Fibroblast of lung (primary cell): ENCODE measurements around the gene C10orf67. TPM values are rescaled to one million over a fixed set of nuclear protein-coding genes. Genes with fewer than 3 reads are reported as not detected.

Experiments used
- DNase-seq, 2 donors: peaks; one replicate each; pipeline versions ENCODE4 v3.0.0 to v3.0.0-alpha.2; 2010; ENCODE audit warnings: low read depth in 2 of 2
- H2AFZ ChIP-seq: 2 replicates; pipeline ENCODE4 v1.5.1; 2012; ENCODE audit warnings: low read length, control low read depth, inconsistent platforms
- H3K27ac ChIP-seq: 2 replicates; pipeline ENCODE4 v1.5.1; 2011; ENCODE audit warnings: low read length, control low read depth; ENCODE audit not compliant: insufficient read depth
- H3K27me3 ChIP-seq: 2 replicates; pipeline ENCODE4 v1.5.1; 2011; ENCODE audit warnings: mild to moderate bottlenecking, low read length; ENCODE audit not compliant: control insufficient read depth, insufficient read depth
- H3K36me3 ChIP-seq: 2 replicates; pipeline ENCODE4 v1.5.1; 2011; ENCODE audit warnings: low read length; ENCODE audit not compliant: control insufficient read depth, insufficient read depth
- H3K4me1 ChIP-seq: 2 replicates; pipeline ENCODE4 v1.5.1; 2011; ENCODE audit warnings: low read length; ENCODE audit not compliant: control insufficient read depth, insufficient read depth; ENCODE audit errors: extremely low read depth
- H3K4me2 ChIP-seq: 2 replicates; pipeline ENCODE4 v1.5.1; 2011; ENCODE audit warnings: low read length, control low read depth; ENCODE audit not compliant: insufficient read depth; ENCODE audit errors: extremely low read depth
- H3K4me3 ChIP-seq, 4 experiments: fragments of 200-600 bp in 1 of 4; sonication (generic) in 1 of 4; replicated peaks in 1 of 4; 2 replicates each; pipeline ENCODE4 v1.5.1; 2011 to 2016; ENCODE audit warnings: low read length in 4 of 4, low read depth in 3 of 4, mild to moderate bottlenecking in 3 of 4, control low read depth in 2 of 4, inconsistent platforms in 1 of 4, mixed read lengths in 1 of 4; ENCODE audit not compliant: insufficient read depth in 1 of 4; ENCODE audit errors: control extremely low read depth in 1 of 4
- H3K79me2 ChIP-seq: 2 replicates; pipeline ENCODE4 v1.5.1; 2012; ENCODE audit warnings: mild to moderate bottlenecking, low read length, inconsistent platforms; ENCODE audit not compliant: control insufficient read depth, insufficient read depth
- H3K9ac ChIP-seq: 2 replicates; pipeline ENCODE4 v1.5.1; 2011; ENCODE audit warnings: mild to moderate bottlenecking, low read length, control low read depth; ENCODE audit not compliant: insufficient read depth
- H3K9me3 ChIP-seq: 2 replicates; pipeline ENCODE4 v1.5.1; 2012; ENCODE audit warnings: low read depth, low read length; ENCODE audit not compliant: control insufficient read depth, insufficient read depth
- H4K20me1 ChIP-seq: 2 replicates; pipeline ENCODE4 v1.5.1; 2011; ENCODE audit warnings: low read length; ENCODE audit not compliant: control insufficient read depth, insufficient read depth; ENCODE audit errors: extremely low read depth
- CTCF ChIP-seq, 2 donors: IDR thresholded peaks in 1 of 2; conservative IDR thresholded peaks in 1 of 2; 1 replicate in 1 of 2; 2 replicates in 1 of 2; pipeline ENCODE4 v1.5.1; 2011 to 2012; ENCODE audit warnings: low read length in 2 of 2, control low read depth in 1 of 2, inconsistent platforms in 1 of 2, low read depth in 1 of 2, mild to moderate bottlenecking in 1 of 2
- EZH2 ChIP-seq: IDR thresholded peaks from 2 replicates; pipeline ENCODE4 v1.5.1; 2012; ENCODE audit warnings: low read length, control low read depth, mild to moderate bottlenecking; ENCODE audit errors: missing control alignments
- polyA plus RNA-seq, 2 donors: library from polyadenylated mRNA; depleted of rRNA in 1 of 2; stranded (reverse) in 1 of 2; unstranded in 1 of 2; fragments of >200 nt; gene quantifications; 2 replicates each; pipeline ENCODE4 v1.2.1, GENCODE V29; 2011 to 2012; ENCODE audit warnings: missing spikeins in 1 of 2
- total RNA-seq: library from RNA; depleted of rRNA; stranded (reverse); fragments of >200 nt; gene quantifications from 2 replicates; pipeline ENCODE4 v1.2.1, GENCODE V29; 2014

C10orf67 gene
- total and polyA plus RNA-seq, 2 donors (not counting 1 experiment from before 2014, with no cell fraction given): under 0.01 to 0.16 TPM

- peaks cover 2% of the 10 kb centered on the region for H3K4me1 ChIP-seq
- H3K27me3 ChIP-seq: no peaks in the 10 kb centered on the region
- no peaks in the 10 kb centered on the region for H3K9me3 ChIP-seq
- H4K20me1 ChIP-seq: no peaks in the 10 kb centered on the region
- no peaks in the 10 kb centered on the region for H3K36me3 ChIP-seq
- H3K79me2 ChIP-seq: no peaks in the 10 kb centered on the region
- peak; percentile 47 to 60 for DNase-seq
- H3K4me2 ChIP-seq: peak overlapping the region; percentile 23
- TF ChIP-seq CTCF (conservative IDR thresholded peaks at IDR 0.05 in 1 of 2, IDR thresholded peaks at IDR 0.05 in 1 of 2; ENCODE audit: low read depth in 1 of 2, low read length in 2 of 2) (peak in 1 of 2 donors; percentile 42), EZH2 (no peak)
- H3K27ac ChIP-seq: no peak overlapping the region
- H2AFZ ChIP-seq: no peak overlapping the region
- H3K4me3 ChIP-seq: peak overlapping the region in 1 of 4 experiments; percentile 12
- H3K9ac ChIP-seq: no peak overlapping the region
Measured at GRCh38 chr10:23157691-23158369, 186.8 kb downstream of the C10orf67 start.

DNA sequence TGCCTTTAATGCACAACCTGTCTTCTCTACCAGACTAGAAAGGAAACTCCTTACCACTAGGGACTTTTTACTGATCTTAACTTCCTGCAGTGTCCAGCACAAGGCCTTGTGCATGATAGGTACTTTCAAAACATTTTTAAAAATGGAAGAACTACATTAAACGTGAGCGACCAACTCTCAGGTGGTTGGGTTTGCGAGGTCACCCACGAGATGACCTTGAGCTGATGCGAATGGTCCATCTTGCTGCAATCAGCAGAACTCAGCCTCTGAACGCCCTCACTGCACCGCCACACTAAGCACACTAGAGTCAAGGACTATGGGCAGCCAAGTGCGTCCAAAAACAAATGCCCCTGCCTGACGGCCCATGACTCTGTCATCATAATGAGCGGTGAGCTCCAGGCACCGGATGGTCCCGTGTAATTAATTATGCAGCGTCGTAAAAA is 187.3 kb downstream of the C10orf67 start:
- DNase-seq: no peak
- Histone ChIP-seq H4K20me1 (no peaks in the 10 kb centered on the region), H3K79me2 (no peaks in the 10 kb centered on the region), H3K4me1 (peaks cover 2% of the 10 kb centered on the region), H3K4me2 (no peak overlapping the region), H3K4me3 (no peak overlapping the region), H3K27me3 (no peaks in the 10 kb centered on the region), H3K9me3 (no peaks in the 10 kb centered on the region), H3K36me3 (no peaks in the 10 kb centered on the region), H3K27ac (no peak overlapping the region), H3K9ac (no peak overlapping the region), H2AFZ (no peak overlapping the region)
- TF ChIP-seq EZH2 (no peak), CTCF (conservative IDR thresholded peaks at IDR 0.05 in 1 of 2, IDR thresholded peaks at IDR 0.05 in 1 of 2; ENCODE audit: low read depth in 1 of 2, low read length in 2 of 2) (no peak)

- H3K9me3 ChIP-seq: no peaks in the 10 kb centered on the region
- no peak for DNase-seq
Measured at GRCh38 chr10:23156447-23157150, 188.0 kb downstream of the C10orf67 start.

More at GRCh38 chr10:23156447-23157150, 188.0 kb downstream of the C10orf67 start:
- H4K20me1 ChIP-seq: no peaks in the 10 kb centered on the region
- no peak overlapping the region for H2AFZ ChIP-seq
- H3K9ac ChIP-seq: no peak overlapping the region
- no peaks in the 10 kb centered on the region for H3K36me3 ChIP-seq
- no peak overlapping the region for H3K4me3 ChIP-seq
- H3K4me1 ChIP-seq: peaks cover 2% of the 10 kb centered on the region
- H3K27me3 ChIP-seq: no peaks in the 10 kb centered on the region
- TF ChIP-seq EZH2 (no peak), CTCF (conservative IDR thresholded peaks at IDR 0.05 in 1 of 2, IDR thresholded peaks at IDR 0.05 in 1 of 2; ENCODE audit: low read depth in 1 of 2, low read length in 2 of 2) (no peak)
- no peaks in the 10 kb centered on the region for H3K79me2 ChIP-seq
- no peak overlapping the region for H3K27ac ChIP-seq
- no peak overlapping the region for H3K4me2 ChIP-seq
